B cell (primary cell): ENCODE data around the gene GFPT1. TPM values are rescaled to one million over a fixed set of nuclear protein-coding genes. Genes with fewer than 3 reads are reported as not detected.

Source experiments
- ATAC-seq: fragments of 200-7000 bp; cut with Tn5 transposase; one replicate; pipeline ENCODE4 v1.10.0; 2021; ENCODE audit warnings: low read depth, mild to moderate bottlenecking, moderate number of reproducible peaks, moderate library complexity
- CTCF ChIA-PET: fragments of 350-600 bp; sonication (Branson Sonifier 250); formaldehyde crosslinking; loops from one replicate; lab custom pipeline; 2021; ENCODE audit warnings: antibody characterized with exemption, inconsistent platforms; lab: Charles Lee
- POLR2A ChIA-PET: fragments of 350-600 bp; sonication (Branson Sonifier 250); formaldehyde crosslinking; loops from one replicate; lab custom pipeline; 2021; ENCODE audit warnings: antibody characterized with exemption; lab: Charles Lee
- DNase-seq: peaks from one replicate; pipeline ENCODE4 v3.0.0; 2013
- H2AFZ ChIP-seq: 2 replicates; pipeline ENCODE4 v1.6.1; 2012; ENCODE audit warnings: mild to moderate bottlenecking, low read depth, low read length; ENCODE audit not compliant: insufficient read depth, poor library complexity, severe bottlenecking
- H3K27ac ChIP-seq, 2 donors: 1 replicate in 1 of 2; 2 replicates in 1 of 2; pipeline ENCODE4 v1.5.1; 2012 to 2013; ENCODE audit warnings: low read length in 2 of 2, mild to moderate bottlenecking in 2 of 2, moderate library complexity in 1 of 2
- H3K27me3 ChIP-seq, 4 experiments: fragments of 200-600 bp in 1 of 4; sonication (generic) in 1 of 4; replicated peaks in 1 of 4; 1 replicate in 2 of 4; 2 replicates in 2 of 4; pipeline versions ENCODE4 v1.6.1 to v1.7.0; 2013 to 2016; ENCODE audit warnings: low read length in 3 of 4, mild to moderate bottlenecking in 2 of 4, mixed read lengths in 1 of 4, moderate library complexity in 1 of 4; ENCODE audit not compliant: insufficient read depth in 4 of 4, control insufficient read depth in 3 of 4; ENCODE audit errors: control extremely low read depth in 1 of 4
- H3K36me3 ChIP-seq, 2 experiments: replicated peaks in 1 of 2; 1 replicate in 1 of 2; 2 replicates in 1 of 2; pipeline versions ENCODE4 v1.6.1 to v1.7.1; 2013; ENCODE audit warnings: low read length in 1 of 2; ENCODE audit not compliant: insufficient read depth in 2 of 2, control insufficient read depth in 1 of 2; ENCODE audit errors: control extremely low read depth in 1 of 2, extremely low read depth in 1 of 2
- H3K4me1 ChIP-seq, 2 donors: fragments of 200-600 bp in 1 of 2; sonication (generic) in 1 of 2; 1 replicate in 1 of 2; 2 replicates in 1 of 2; pipeline versions ENCODE4 v1.5.1 to v1.6.1; 2013 to 2017; ENCODE audit warnings: low read length in 2 of 2; ENCODE audit not compliant: control insufficient read depth in 2 of 2, insufficient read depth in 2 of 2
- H3K4me2 ChIP-seq: replicated peaks from 2 replicates; pipeline ENCODE3; 2012; ENCODE audit warnings: mild to moderate bottlenecking, low read depth, low read length; ENCODE audit not compliant: poor library complexity, severe bottlenecking
- H3K4me3 ChIP-seq, 5 experiments: fragments of 200-600 bp in 1 of 5; sonication (generic) in 1 of 5; 1 replicate in 3 of 5; 2 replicates in 2 of 5; pipeline versions ENCODE4 v1.5.1 to v1.7.0; 2011 to 2016; ENCODE audit warnings: low read length in 4 of 5, mild to moderate bottlenecking in 4 of 5, low read depth in 2 of 5, control low read depth in 1 of 5, moderate library complexity in 1 of 5; ENCODE audit not compliant: insufficient read depth in 1 of 5; ENCODE audit errors: control extremely low read depth in 1 of 5, extremely low read depth in 1 of 5
- H3K79me2 ChIP-seq: fragments of 200-600 bp; sonication (generic); one replicate; pipeline ENCODE4 v1.6.0; 2016; ENCODE audit warnings: low read length; ENCODE audit not compliant: control insufficient read depth, insufficient read depth
- H3K9ac ChIP-seq: fragments of 200-600 bp; sonication (generic); 2 replicates; pipeline ENCODE4 v1.6.1; 2017; ENCODE audit warnings: mild to moderate bottlenecking, low read length, moderate library complexity
- H3K9me3 ChIP-seq, 3 donors: one replicate each; pipeline versions ENCODE4 v1.6.1 to v1.7.1; 2013; ENCODE audit warnings: low read length in 2 of 3; ENCODE audit not compliant: control insufficient read depth in 2 of 3, insufficient read depth in 1 of 3; ENCODE audit errors: control extremely low read depth in 1 of 3
- H4K20me1 ChIP-seq: 2 replicates; pipeline ENCODE4 v1.6.0; 2012; ENCODE audit warnings: mild to moderate bottlenecking, low read length; ENCODE audit not compliant: insufficient read depth, control insufficient read depth, poor library complexity, severe bottlenecking
- H3K27ac Mint-ChIP-seq: one replicate; pipeline ENCODE4 v1.8.0; 2021; ENCODE audit warnings: mixed read lengths
- H3K27me3 Mint-ChIP-seq: one replicate; pipeline ENCODE4 v1.8.0; 2021; ENCODE audit warnings: mixed read lengths
- H3K4me1 Mint-ChIP-seq: one replicate; pipeline ENCODE4 v1.8.0; 2021; ENCODE audit warnings: mixed read lengths
- H3K4me3 Mint-ChIP-seq: one replicate; pipeline ENCODE4 v1.8.0; 2021; ENCODE audit warnings: mixed read lengths
- H3K9me3 Mint-ChIP-seq: one replicate; pipeline ENCODE4 v1.8.0; 2022; ENCODE audit warnings: mixed read lengths; ENCODE audit not compliant: insufficient read depth
- EZH2 ChIP-seq: IDR thresholded peaks from 2 replicates; pipeline ENCODE4 v1.6.1; 2012; ENCODE audit warnings: borderline replicate concordance, low read depth, mild to moderate bottlenecking, moderate library complexity, low read length; ENCODE audit not compliant: insufficient read depth, poor library complexity, severe bottlenecking
- WGBS: methylation state at CpG from one replicate; pipeline ENCODE4 v1.1.5; 2013; ENCODE audit warnings: missing lambda C conversion rate; ENCODE audit not compliant: insufficient coverage; 5-methylcytosine and 5-hydroxymethylcytosine counted together
- intact Hi-C: fragments of 100-400 bp; cut with micrococcal nuclease; formaldehyde crosslinking; loops from one replicate; pipeline ENCODE4 v1.10.0; 2022
- polyA plus RNA-seq: library from polyadenylated mRNA; depleted of rRNA; stranded (reverse); fragments of >200 nt; gene quantifications from 2 replicates; pipeline ENCODE4 v1.2.3, GENCODE V29; 2012
- total RNA-seq, 2 donors: library from RNA; stranded (reverse); fragments of 120-200 nt in 1 of 2; gene quantifications; 1 replicate in 1 of 2; 2 replicates in 1 of 2; pipeline versions ENCODE4 v1.2.3 to v1.2.4, GENCODE V29; 2013 to 2022
- TF ChIP-seq, protein P1 (sequence below): fragments of 200-600 bp; IDR thresholded peaks from one replicate; pipeline ENCODE4 v1.8.0; 2022; ENCODE audit warnings: antibody characterized with exemption, mild to moderate bottlenecking

The GFPT1 gene
- total and polyA plus RNA-seq, 2 donors (not counting 1 experiment from before 2014, with no cell fraction given): 2.8 to 18.1 TPM

DNA sequence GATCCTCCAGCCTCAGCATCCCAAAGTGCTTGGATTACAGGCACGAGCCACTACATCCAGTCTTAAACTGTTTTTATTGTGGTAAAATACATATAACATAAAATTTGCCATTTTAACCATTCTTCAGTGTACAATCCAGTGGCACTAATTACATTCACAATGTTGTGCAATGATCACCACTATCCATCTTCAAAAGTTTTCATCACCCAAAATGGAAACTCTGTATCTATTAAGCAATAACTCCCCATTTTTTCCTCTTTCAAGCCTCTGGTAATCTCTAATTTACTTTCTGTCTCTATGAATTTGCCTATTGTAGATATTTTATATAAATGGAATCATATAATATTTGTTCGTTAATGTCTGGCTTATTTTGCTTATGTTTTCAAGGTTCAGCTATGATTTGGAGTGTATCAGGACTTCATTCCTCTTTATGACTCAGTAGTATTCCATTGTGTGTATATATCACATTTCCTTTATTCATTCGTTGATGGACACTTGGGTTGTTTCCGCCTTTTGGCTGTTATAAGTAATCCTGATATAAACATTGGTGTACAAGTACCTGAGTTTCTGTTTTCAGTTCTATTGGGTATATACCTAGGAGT, 71.8 kb downstream of the GFPT1 start:
- H3K27ac ChIP-seq: no peak overlapping the region
- peaks cover 0 to 7% (median 2%) of the 10 kb centered on the region in 3 donors for H3K9me3 ChIP-seq
- CTCF ChIA-PET: interaction anchor here (1.8 kb wide), 1 partner anchor 9 kb away, joined by 5 read pairs; no protein-coding TSS in a partner anchor
- H3K4me2 ChIP-seq: no peak overlapping the region
- POLR2A ChIA-PET: no interaction called here
- Mint-ChIP-seq H3K9me3 (peaks cover 7% of the 10 kb centered on the region), H3K27me3 (no peaks in the 10 kb centered on the region), H3K4me3 (no peak overlapping the region), H3K27ac (no peak overlapping the region), H3K4me1 (no peaks in the 10 kb centered on the region)
- TF ChIP-seq, protein P1, sequence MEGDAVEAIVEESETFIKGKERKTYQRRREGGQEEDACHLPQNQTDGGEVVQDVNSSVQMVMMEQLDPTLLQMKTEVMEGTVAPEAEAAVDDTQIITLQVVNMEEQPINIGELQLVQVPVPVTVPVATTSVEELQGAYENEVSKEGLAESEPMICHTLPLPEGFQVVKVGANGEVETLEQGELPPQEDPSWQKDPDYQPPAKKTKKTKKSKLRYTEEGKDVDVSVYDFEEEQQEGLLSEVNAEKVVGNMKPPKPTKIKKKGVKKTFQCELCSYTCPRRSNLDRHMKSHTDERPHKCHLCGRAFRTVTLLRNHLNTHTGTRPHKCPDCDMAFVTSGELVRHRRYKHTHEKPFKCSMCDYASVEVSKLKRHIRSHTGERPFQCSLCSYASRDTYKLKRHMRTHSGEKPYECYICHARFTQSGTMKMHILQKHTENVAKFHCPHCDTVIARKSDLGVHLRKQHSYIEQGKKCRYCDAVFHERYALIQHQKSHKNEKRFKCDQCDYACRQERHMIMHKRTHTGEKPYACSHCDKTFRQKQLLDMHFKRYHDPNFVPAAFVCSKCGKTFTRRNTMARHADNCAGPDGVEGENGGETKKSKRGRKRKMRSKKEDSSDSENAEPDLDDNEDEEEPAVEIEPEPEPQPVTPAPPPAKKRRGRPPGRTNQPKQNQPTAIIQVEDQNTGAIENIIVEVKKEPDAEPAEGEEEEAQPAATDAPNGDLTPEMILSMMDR: no peak
- no peak for TF ChIP-seq EZH2
- H3K27me3 ChIP-seq: no peaks in the 10 kb centered on the region
- H4K20me1 ChIP-seq: no peaks in the 10 kb centered on the region
- no peaks in the 10 kb centered on the region for H3K36me3 ChIP-seq
- intact Hi-C loops: no loop called here
- no CpG with 5 or more reads among the region's 4 CpGs for WGBS
- no peak overlapping the region for H2AFZ ChIP-seq
- DNase-seq: no peak
- H3K4me1 ChIP-seq: no peaks in the 10 kb centered on the region
- no peak overlapping the region for H3K9ac ChIP-seq
- H3K4me3 ChIP-seq: no peak overlapping the region
- H3K79me2 ChIP-seq: no peaks in the 10 kb centered on the region
- ATAC-seq: no peak

DNA sequence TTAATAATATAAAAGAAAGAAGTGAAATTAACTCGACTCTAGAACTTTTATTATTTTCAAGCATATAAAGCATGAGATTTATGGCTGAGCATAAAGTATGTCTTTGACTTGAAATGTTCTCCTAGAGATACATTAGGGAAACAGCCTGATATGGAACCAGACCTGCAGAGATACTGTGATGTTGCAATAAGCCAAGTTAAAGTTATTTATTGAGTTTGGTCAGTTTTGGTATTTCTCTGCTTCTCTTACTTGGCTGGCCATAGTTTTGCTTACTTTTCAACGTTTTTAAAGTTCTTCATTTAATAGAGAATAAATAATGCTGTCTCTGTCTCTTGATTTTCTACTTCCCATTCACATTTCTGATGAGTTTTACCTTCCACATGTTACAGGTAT, 76.0 kb downstream of the GFPT1 start:
- CTCF ChIA-PET: no interaction called here
- H3K27me3 ChIP-seq: peaks cover 0 to 12% (median 8%) of the 10 kb centered on the region in 4 experiments

More for the DNA sequence above, 76.0 kb downstream of the GFPT1 start:
- WGBS: no CpG with 5 or more reads among the region's 2 CpGs
- Histone ChIP-seq H3K79me2 (no peaks in the 10 kb centered on the region), H4K20me1 (no peaks in the 10 kb centered on the region), H3K9me3 (no peaks in the 10 kb centered on the region), H2AFZ (no peak overlapping the region), H3K36me3 (no peaks in the 10 kb centered on the region), H3K4me2 (no peak overlapping the region), H3K27ac (no peak overlapping the region), H3K4me1 (peaks cover 16 to 36% of the 10 kb centered on the region in 2 donors), H3K9ac (no peak overlapping the region), H3K4me3 (no peak overlapping the region)
- Mint-ChIP-seq H3K4me1 (peaks cover 37% of the 10 kb centered on the region), H3K27me3 (peaks cover 3% of the 10 kb centered on the region), H3K9me3 (peaks cover 3% of the 10 kb centered on the region), H3K27ac (no peak overlapping the region), H3K4me3 (no peak overlapping the region)
- POLR2A ChIA-PET: no interaction called here
- ATAC-seq (no peak), DNase-seq (no peak)
- TF ChIP-seq, protein P1: no peak
- TF ChIP-seq EZH2: no peak
- intact Hi-C loops: no loop called here
